GM18858 (cell line): ENCODE results near the gene PPP2CA.
A peak's percentile ranks its signal among the peaks of the same experiment; 100 is the strongest.
"Not testable (repeated sequence)": the region's sequence is repeated elsewhere in the genome, so short reads cannot be mapped to it uniquely, and the experiment has no call there.

Source experiments
- ATAC-seq: cut with Tn5 transposase; IDR thresholded peaks from one replicate; pipeline ENCODE4 v1.9.1; 2021; ENCODE audit not compliant: unreplicated experiment

The PPP2CA gene

DNA sequence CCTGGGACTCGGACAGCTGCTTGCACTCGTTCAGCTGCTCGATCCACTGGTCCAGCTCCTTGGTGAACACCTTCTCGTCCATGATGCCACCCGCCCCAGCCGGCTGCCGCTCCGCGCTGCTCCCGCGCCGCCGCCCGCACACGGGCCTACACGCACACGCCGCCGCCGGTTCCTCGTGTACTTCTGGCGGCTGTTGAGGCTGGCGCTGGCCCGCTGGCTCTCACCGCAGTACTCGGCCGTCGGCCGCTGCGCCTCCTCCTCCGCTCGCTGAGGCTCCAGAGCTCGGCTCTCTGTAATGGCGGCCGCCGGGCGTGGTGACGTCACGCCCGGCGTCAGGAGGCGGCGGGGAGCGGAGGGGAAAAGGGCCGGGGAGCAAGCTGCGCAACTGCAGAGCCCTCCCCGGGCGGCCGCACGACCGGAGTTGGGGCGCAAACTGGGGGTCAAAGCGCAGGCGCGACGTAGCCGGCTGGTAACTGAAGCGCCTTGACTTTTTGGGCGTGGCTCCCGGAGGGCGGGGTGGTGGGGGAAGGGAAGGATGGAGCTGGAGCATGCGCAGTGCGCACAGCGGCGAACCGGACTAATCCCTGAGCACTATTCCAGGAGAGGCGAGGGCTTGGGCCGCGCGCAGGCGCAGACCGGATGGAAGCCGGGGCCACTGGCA lies at the start of gene PPP2CA:
PPP2CA (minus strand) TSS at position 294 of the 661 bp plus-strand sequence; CDS start at position 82, 212 bp downstream.
- peak; percentile 74 for ATAC-seq

DNA sequence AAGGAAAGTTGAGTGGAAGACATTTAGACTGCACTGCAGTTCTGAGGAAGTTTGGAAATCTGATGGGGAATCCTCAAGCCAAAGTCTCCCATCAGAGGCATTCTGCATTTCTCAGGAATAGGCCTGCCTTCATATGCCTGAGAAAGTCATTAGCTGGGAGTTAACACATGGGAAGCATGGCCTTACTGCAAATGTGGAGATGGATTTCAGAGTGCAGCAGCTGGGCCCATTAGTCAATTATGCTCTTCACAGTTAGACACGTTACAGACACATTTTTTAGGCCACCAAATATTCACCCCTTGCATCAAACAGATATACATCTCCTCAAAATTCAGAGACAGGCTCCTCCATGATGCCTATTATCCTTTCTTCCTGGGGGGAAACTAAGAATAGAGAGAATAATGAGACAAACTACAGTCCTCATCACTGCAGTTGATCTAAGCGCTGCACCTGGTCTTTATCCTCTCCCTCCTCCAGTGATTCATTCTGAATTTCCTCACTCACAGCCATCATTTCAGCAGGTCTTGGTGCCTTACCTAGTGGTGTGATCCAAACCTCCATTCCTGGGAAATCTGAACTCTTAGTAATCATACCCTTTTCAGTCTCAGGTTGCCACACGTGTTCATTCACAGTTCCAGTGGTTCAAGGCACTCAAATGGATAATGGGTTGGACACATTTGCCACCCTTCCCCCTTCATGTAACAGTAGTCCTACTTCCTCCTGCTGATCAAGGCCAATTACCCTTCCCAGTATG lies 47.9 kb upstream of the PPP2CA start:
- ATAC-seq = no peak

DNA sequence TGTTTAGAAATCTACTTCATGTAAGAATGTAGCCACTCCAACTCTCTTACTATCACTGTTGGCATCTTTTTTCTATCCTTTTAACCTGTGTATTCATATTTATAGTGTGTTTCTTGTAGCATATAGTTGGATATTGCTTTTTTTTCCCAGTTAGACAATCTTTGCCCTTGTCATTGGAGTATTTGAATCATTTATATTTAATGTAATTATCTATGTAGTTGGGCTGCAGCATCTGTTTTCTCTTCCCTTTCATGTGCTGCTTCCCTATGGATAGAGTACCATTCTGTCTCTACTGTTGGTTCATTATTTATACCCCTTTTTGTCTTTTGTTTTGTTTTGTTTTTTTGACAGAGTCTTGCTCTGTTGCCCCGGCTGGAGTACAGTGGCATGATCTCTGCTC lies 45.2 kb upstream of the PPP2CA start:
- ATAC-seq = no peak

DNA sequence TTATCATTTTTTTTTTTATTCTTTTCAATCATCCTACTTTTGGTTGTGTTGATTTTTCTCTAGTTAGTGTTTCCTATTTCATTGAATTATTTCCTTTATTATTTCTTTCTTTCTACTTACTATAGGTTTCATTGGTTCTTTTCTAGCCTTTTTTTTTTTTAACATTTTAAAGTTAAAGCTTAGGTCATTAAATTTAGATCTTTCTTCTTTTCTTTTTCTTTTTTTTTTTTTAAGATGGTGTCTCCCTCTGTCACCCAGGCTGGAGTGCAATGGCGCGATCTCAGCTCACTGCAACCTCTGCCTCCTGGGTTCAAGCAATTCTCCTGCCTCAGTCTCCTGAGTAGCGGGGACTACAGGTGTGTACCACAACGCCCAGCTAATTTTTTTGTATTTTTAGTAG lies 43.0 kb upstream of the PPP2CA start:
- no peak for ATAC-seq

DNA sequence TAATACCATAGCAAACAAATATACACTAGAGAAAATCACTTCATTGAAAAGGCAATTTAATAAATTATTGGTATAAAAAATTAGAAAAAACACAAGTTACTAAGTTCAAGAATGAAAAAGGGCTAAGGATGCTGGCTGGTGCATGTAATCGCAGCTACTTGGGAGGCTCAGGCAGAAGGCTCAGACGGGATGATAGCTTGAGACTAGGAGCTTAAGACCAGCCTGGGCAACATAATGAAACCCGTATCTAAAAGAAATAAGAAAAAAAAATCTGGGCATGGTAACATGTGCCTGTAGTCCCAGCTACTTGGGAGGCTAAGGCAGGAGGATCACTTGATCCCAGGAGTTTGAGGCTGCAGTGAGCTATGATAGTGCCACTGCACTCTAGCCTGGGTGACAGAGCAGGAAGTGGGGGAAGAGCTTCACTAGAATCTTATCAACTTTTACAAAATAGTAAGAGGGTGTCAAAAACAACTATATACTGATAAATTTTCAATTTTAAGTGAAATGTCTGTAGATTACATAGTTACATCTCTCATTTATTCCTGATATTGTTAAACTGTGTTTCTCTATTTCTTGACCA lies 42.2 kb upstream of the PPP2CA start:
- ATAC-seq = no peak

DNA sequence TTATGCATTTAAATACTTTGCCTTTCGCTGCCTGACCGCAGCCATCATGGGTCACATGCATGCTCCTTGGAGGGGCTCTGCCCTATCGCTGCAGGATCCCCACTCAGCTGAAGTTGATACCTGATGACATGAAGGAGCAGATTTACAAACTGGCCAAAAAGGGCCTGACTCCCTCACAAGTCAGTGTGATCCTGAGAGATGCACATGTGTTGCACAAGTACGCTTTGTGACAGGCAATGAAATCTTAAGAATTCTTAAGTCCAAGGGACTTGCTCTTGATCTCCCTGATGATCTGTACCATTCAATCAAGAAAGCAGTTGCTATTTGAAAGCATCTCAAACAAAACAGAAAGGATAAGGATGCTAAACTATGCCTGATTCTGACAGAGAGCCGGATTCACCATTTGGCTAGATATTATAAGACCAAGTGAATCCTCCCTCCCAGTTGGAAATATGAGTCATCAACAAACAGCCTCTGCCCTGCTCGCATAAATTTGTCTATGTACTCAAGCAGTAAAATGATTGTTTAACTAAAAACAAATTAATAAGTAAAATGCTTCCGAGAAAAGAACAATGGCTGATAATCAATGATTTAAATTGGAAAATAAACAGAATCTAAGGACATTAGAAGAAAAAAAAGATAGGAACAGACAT lies 41.6 kb upstream of the PPP2CA start:
- ATAC-seq = no peak

DNA sequence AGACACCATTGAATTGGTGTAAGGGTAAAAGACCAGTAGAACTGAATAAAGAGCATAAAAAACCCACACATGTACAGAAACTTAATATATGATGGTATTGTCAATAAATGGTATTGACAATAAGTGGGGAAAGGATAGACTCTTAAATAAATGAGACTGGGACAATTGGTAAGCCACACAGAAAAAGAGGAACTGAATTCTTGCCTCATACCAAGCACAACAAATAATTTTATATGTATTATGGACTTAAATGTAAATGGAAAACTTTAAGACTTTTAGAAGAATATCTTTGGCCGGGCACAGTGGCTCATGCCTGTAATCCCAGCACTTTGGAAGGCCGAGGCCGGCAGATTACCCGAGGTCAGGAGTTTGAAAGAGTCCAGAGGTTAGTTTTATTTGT lies 37.9 kb upstream of the PPP2CA start:
- no peak for ATAC-seq

DNA sequence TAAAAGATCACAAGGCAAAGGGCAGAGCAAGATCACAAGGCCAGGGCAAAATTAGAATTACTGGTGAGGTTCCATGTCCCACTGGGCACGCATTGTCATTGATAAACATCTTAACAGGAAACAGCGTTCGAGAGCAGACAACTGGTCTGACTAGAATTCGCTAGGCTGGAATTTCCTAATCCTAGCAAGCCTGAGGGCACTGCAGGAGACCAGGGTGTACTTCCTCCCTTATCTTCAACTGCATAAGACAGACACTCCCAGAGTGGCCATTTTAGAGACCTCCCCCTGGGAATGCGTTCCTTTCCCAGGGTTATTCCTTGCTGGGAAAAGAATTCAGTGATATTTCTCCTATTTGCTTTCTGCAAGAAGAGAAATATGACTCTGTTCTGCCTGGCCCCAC lies 36.8 kb upstream of the PPP2CA start:
- ATAC-seq = not testable (repeated sequence)

DNA sequence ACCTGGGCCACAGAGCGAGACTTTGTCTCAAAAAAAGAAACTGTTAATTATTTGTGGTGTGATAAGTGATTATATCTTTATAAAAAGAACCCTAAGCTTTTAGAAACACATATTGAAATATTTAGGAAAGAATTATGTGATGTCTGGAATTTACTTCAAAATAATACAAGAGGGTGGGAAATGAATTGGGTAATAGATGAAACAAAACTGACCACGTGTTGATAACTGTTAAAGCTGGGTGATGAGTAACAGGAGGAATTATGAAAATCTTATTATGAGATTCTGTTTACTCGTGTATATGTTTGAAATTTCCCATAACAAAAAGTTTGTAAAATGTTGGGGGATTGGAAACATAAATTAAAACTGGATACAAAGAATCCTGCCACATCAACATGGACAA lies 33.0 kb upstream of the PPP2CA start:
- ATAC-seq = no peak

DNA sequence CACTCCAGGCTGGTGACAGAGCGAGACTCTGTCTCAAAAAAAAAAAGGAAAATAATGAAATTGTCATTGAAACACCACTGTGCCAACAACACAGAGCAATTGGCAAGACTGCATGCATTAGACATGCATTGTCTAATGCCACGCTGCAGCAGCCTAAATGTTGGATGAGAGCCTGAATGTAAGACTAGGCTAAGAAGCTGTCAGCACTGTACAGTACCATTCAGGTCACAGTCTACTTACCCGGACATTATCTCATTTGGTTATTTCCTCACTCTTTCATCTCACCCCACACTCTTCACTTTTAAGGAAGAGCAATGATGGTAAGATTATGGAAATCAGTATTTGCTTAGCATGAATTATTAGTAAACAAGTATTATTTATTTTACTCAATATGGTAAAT lies 31.3 kb upstream of the PPP2CA start:
- ATAC-seq = no peak

DNA sequence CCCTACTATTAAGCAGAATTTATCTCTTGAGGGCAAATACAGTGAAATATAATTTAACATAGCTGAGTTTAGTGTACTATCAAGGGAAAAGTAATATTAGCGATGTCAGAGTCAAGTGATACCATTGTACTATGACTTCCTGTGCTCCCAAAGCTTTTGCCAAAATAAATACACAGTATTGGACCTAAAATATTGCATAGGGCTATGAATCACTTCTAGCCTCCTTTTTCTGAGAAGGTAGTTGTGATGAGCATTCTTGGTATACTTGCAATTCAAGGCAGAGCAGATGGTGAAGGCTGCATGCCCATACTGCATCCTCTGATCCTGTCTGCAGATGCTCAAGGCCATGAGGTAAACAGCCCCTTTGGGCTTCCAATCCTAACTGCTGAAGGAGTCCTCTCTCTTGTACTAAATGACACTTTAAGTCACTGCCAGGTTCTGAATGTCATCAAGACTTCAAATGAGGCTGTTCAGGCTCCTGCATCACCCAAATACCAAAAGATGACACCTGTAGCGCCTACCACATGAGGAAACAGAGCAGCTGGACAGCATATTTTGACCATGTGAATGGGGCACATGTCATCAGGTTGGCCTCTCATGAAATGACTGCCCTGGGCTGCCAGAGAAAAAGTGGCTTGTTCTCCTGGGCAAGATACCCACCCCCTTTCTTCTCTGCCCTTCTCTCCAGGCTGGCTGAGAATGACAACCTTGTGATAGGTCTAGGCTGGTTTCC lies 29.7 kb upstream of the PPP2CA start:
- no peak for ATAC-seq

DNA sequence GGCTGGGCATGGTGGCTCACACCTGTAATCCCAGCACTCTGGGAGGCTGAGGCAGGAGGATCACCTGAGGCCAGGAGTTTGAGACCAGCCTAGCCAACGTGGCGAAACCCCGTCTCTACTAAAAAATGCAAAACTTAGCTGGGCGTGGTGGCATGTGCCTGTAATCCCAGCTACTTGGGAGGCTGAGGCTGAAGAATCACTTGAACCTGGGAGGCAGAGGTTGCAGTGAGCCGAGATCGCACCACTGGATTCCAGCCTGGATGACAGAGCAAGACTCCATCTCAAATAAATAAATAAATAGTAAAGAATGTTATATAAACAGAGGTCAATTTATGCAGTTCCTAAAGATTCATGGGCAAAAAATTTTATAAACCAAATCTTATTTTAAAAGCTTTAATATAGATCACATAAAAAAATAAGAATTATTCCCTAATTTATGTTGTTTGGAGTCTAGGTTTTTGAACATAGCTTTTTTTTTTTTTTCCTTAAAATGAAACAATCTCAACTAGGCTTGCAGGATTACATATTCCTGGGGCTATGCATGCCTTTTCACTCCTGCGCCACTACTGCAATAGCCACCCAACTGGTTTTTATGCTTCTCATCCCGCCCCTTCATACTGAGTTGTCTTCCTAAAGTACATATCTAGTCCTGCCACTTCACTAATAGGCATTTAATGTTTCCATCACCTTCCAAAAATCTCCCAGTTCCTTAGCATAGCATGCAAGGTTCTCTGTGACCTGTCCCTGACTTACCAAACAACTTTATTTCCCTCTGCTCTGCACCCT lies 27.7 kb upstream of the PPP2CA start:
- ATAC-seq = not testable (repeated sequence)

DNA sequence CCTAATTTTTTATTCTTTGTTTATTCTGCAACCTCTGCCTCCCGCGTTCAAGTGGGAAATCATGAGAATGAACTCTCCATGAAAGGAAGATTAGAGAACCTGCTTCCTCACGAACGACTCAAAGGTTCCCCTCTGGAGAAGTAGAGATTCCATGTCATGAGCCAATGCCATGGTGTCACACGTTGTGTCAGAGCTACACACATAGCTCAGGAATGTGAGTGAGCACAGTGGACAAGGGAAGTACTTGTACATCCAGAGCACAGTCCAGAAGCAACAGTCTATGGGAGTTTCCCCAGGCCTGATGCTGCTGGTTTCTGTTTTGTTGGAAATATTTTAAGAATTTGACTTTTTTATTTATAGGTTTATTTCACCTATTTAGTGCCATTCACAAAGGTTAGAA lies 26.8 kb upstream of the PPP2CA start:
- ATAC-seq = no peak

DNA sequence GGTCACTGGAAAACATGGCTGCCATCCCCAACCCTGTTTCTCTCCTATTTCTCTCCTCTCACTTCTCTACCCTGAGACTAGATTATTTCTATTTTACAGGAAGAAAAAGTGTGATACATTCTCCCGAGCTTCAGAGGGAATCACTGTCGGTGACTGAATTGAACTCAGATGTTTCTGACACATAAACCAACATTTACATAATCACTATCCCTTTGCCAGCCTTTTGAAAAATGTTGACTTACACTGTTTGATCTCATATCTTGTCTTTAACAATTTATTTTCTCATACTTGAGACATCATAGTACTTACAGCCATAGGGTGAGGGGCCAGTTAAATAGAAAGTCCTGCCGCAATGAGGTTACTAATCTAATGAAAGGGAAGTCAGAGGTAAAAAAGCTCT lies 25.1 kb upstream of the PPP2CA start:
- no peak for ATAC-seq

DNA sequence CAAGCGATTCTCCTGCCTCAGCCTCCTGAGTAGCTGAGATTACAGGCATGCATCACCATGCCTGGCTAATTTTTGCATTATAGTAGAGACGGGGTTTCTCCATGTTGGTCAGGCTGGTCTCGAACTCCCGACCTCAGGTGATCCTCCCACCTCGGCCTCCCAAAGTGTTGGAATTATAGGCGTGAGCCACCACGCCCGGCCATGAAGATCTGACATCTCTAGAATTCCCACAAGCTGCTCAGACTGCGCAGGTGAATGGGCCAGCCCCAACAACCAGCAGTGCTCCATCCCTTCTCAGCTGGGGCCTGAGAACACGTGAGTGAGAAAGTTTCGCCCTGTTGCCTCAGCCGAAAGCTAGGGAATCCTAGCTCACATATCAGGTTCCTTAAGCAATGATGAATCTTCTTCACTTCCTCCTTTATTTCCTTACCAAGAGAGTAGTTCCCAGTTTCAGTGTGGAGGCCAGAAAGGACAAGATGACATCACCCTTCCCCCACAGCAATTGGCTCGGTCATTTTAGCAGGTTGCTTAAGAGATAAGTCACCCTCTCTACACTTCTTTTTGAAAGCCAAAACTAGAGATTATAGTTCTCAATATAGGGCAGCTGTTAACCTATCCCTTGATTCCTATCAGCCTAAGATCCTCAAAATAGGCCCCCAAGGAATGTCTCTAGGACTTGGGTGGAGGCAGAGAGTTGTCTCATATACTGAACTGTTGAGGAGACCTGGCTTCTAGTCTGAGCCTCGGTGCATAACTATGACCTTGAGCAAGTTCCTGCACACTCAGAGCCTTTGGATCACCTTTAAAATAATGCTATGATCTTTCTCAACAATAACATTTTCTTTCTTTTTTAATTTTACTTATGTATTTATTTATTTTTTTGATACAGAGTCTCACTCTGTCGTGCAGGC lies 23.9 kb upstream of the PPP2CA start:
- no peak for ATAC-seq

DNA sequence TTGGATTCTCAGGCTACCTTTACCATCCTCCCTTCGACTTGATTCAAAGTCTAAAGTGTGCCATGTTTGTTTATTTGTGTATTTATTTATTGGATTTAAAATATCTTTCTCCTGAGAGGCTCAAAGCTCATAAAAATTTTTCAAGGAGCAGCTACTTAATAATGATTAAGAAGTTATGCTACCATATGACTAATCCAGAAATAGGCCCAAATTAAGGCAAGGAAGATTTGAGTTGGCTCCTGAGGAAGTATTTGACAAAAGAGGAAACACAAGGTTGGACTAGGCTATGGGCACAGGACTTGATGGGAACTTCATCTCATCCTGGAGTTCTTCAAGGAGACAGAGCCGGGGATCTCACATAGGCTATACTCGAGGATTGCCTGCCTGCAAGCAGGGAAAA lies 22.4 kb upstream of the PPP2CA start:
- ATAC-seq = no peak

DNA sequence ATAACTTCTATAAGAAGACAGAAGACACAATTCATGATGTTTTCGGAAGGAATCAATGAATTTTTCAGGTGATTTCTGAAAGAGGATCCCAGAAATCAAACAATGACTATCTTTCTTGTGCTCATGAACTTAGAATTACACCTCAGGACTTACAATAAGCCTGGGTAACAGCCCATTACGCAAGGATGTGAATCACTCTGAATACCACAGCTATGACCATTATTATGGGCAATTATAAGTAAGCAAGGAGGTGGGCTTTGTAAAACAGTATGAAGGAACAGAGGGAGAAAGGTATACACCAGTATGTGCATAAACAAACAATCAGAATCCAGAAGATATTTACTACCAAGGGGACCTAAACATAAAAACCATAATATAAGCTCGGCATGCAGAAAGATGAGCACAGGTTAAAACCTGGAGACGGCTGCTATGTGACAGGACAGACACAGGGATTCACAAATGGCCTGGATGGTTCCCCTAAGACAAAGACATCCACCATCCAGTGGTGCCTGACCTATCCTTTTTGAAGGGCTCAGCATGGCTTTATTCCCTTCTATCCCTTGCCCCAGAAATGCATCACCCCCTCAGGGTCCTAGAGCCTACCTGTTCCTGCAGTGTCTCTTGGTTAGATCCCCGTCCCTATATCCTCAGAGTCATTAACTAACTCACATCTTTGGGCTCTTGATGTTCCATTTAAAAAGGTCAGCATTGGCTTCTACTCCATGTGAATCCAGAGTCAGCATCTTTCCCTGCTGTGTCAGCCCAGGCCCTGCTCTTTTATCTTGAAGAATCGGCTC lies 21.8 kb upstream of the PPP2CA start:
- no peak for ATAC-seq

DNA sequence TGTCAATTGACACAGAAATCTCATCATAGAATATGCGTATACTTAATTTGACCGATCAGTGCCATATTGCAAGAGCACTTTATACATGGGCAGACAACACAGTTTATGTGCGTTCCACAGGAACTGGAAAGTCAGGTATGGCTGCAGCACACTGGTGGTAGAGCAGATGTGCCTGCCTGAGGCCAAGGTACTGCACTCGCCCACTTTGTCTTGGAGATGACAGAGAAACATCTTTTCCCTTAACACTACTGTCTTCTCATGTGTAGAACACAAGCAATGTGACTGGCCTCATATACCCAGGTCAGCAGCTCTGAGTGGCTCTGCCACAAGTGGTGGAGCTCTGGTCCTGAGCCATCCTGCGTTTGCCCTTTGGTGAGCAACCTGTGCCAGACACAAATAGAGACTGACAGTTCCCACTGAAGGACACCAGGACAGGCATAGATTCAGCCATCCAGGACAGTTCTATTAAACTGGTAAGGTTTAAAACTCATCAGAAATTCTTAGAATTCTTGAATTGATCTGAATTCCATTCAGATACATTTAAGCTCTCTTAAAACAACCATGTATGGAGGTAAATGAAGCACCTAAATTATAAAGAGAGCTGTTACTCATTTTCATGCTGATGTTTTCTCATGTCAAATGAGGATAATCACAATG lies 21.0 kb upstream of the PPP2CA start:
- ATAC-seq = no peak
